ENCODE data around the gene FAM219A. TPM values are rescaled to one million over a fixed set of nuclear protein-coding genes. Genes with fewer than 3 reads are reported as not detected.

Gene FAM219A
- total RNA-seq, 1 experiment from 2014 or later: 38.6 TPM

GRCh38 chr9:34378376-34379060, 79.9 kb downstream of the FAM219A start:
- H3K4me3 ChIP-seq (ENCODE audit: low read depth in 2 of 2, low read length in 2 of 2): no peak overlapping the region
- no peaks in the 10 kb centered on the region for H3K27me3 ChIP-seq (ENCODE audit: control insufficient read depth, insufficient read depth, low read length)
- ChIA-PET CTCF (interaction anchor here (0.6 to 1.8 kb wide), 4 partner anchors 47 to 304 kb away, joined by 5 to 9 read pairs (median 6); no protein-coding TSS in a partner anchor), POLR2A (interaction anchor here (1.1 kb wide), 1 partner anchor 37 kb away, joined by 3 read pairs; no protein-coding TSS in a partner anchor)
- no peaks in the 10 kb centered on the region for H3K9me3 ChIP-seq (ENCODE audit: control insufficient read depth, insufficient read depth, low read depth, low read length)
- no peak overlapping the region for H3K27ac ChIP-seq (ENCODE audit: low read length)
- in situ Hi-C loops (cut with HindIII; ENCODE audit: low pct_unique_long_range_greater_than_20kb, low sequenced_read_pairs): no loop called here
- no peaks in the 10 kb centered on the region for H3K36me3 ChIP-seq (ENCODE audit: control insufficient read depth, insufficient read depth, low read length)
- intact Hi-C loops (cut with micrococcal nuclease; ENCODE audit: unreplicated experiment): loop anchor here (1.0 to 5.0 kb wide), 2 partner anchors 46 to 121 kb away; no protein-coding TSS in a partner anchor
- DNase-seq (ENCODE audit: low read depth, low spot score) (no peak), ATAC-seq (no peak)
- H3K4me1 ChIP-seq (ENCODE audit: control insufficient read depth, insufficient read depth, low read length): peaks cover 21% of the 10 kb centered on the region
- TF ChIP-seq POLR2AphosphoS5 (IDR thresholded peaks at IDR 0.05; ENCODE audit: low read depth, low read length): no peak
- TF ChIP-seq TCF7L2 (IDR thresholded peaks at IDR 0.05; ENCODE audit: low read depth, low read length): no peak
- no peak; the same call in 1 of the 2 replicates for TF ChIP-seq SIN3A (IDR thresholded peaks at IDR 0.05; ENCODE audit: borderline replicate concordance, insufficient read depth, low read depth, low read length)
- TF ChIP-seq, protein P1, sequence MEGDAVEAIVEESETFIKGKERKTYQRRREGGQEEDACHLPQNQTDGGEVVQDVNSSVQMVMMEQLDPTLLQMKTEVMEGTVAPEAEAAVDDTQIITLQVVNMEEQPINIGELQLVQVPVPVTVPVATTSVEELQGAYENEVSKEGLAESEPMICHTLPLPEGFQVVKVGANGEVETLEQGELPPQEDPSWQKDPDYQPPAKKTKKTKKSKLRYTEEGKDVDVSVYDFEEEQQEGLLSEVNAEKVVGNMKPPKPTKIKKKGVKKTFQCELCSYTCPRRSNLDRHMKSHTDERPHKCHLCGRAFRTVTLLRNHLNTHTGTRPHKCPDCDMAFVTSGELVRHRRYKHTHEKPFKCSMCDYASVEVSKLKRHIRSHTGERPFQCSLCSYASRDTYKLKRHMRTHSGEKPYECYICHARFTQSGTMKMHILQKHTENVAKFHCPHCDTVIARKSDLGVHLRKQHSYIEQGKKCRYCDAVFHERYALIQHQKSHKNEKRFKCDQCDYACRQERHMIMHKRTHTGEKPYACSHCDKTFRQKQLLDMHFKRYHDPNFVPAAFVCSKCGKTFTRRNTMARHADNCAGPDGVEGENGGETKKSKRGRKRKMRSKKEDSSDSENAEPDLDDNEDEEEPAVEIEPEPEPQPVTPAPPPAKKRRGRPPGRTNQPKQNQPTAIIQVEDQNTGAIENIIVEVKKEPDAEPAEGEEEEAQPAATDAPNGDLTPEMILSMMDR (IDR thresholded peaks at IDR 0.05): no peak
- TF ChIP-seq, protein P2, sequence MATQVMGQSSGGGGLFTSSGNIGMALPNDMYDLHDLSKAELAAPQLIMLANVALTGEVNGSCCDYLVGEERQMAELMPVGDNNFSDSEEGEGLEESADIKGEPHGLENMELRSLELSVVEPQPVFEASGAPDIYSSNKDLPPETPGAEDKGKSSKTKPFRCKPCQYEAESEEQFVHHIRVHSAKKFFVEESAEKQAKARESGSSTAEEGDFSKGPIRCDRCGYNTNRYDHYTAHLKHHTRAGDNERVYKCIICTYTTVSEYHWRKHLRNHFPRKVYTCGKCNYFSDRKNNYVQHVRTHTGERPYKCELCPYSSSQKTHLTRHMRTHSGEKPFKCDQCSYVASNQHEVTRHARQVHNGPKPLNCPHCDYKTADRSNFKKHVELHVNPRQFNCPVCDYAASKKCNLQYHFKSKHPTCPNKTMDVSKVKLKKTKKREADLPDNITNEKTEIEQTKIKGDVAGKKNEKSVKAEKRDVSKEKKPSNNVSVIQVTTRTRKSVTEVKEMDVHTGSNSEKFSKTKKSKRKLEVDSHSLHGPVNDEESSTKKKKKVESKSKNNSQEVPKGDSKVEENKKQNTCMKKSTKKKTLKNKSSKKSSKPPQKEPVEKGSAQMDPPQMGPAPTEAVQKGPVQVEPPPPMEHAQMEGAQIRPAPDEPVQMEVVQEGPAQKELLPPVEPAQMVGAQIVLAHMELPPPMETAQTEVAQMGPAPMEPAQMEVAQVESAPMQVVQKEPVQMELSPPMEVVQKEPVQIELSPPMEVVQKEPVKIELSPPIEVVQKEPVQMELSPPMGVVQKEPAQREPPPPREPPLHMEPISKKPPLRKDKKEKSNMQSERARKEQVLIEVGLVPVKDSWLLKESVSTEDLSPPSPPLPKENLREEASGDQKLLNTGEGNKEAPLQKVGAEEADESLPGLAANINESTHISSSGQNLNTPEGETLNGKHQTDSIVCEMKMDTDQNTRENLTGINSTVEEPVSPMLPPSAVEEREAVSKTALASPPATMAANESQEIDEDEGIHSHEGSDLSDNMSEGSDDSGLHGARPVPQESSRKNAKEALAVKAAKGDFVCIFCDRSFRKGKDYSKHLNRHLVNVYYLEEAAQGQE (IDR thresholded peaks at IDR 0.05; ENCODE audit: insufficient read depth in 1 of 2, low read depth in 2 of 2, low read length in 1 of 2): no peak
- no TSS peak for BruUV-seq (replicated peaks)

GRCh38 chr9:34377404-34377746, 81.0 kb downstream of the FAM219A start:
- in situ Hi-C loops (cut with HindIII; ENCODE audit: low pct_unique_long_range_greater_than_20kb, low sequenced_read_pairs) (no loop called here), intact Hi-C loops (cut with micrococcal nuclease; ENCODE audit: unreplicated experiment) (loop anchor here (5.0 kb wide), 1 partner anchor 120 kb away; no protein-coding TSS in a partner anchor)
- H3K4me3 ChIP-seq (ENCODE audit: low read depth in 2 of 2, low read length in 2 of 2): peak overlapping the region; percentile 82 to 88
- ATAC-seq (no peak), DNase-seq (ENCODE audit: low read depth, low spot score) (no peak)
- peaks cover 21% of the 10 kb centered on the region for H3K4me1 ChIP-seq (ENCODE audit: control insufficient read depth, insufficient read depth, low read length)
- H3K36me3 ChIP-seq (ENCODE audit: control insufficient read depth, insufficient read depth, low read length): no peaks in the 10 kb centered on the region
- H3K27ac ChIP-seq (ENCODE audit: low read length): peak overlapping the region; percentile 53; the same call in 1 of the 2 replicates
- TF ChIP-seq TCF7L2 (IDR thresholded peaks at IDR 0.05; ENCODE audit: low read depth, low read length) (no peak), POLR2AphosphoS5 (IDR thresholded peaks at IDR 0.05; ENCODE audit: low read depth, low read length) (no peak), SIN3A (IDR thresholded peaks at IDR 0.05; ENCODE audit: borderline replicate concordance, insufficient read depth, low read depth, low read length) (peak; percentile 20; the same call in 1 of the 2 replicates)
- TF ChIP-seq, protein P1 (IDR thresholded peaks at IDR 0.05): no peak
- TF ChIP-seq, protein P2 (IDR thresholded peaks at IDR 0.05; ENCODE audit: insufficient read depth in 1 of 2, low read depth in 2 of 2, low read length in 1 of 2): no peak
- BruUV-seq (replicated peaks): no TSS peak
- POLR2A ChIA-PET: interaction anchor here (0.7 to 0.8 kb wide), 3 partner anchors 20 to 47 kb away, joined by 3 to 6 read pairs (median 4); no protein-coding TSS in a partner anchor
- CTCF ChIA-PET: interaction anchor here (2.0 kb wide), 1 partner anchor 26 kb away, joined by 10 read pairs; no protein-coding TSS in a partner anchor
- H3K27me3 ChIP-seq (ENCODE audit: control insufficient read depth, insufficient read depth, low read length): no peaks in the 10 kb centered on the region
- no peaks in the 10 kb centered on the region for H3K9me3 ChIP-seq (ENCODE audit: control insufficient read depth, insufficient read depth, low read depth, low read length)
